Ectodermal cell (in vitro differentiated cells): ENCODE results near the gene OR10V1. TPM values are rescaled to one million over a fixed set of nuclear protein-coding genes. Genes with fewer than 3 reads are reported as not detected.
A peak's percentile ranks its signal among the peaks of the same experiment; 100 is the strongest.

Experiments
- H3K27ac ChIP-seq: 2 replicates; pipeline ENCODE4 v1.7.0; 2013; ENCODE audit warnings: mild to moderate bottlenecking, low read depth, low read length; ENCODE audit not compliant: insufficient read depth, poor library complexity, severe bottlenecking
- H3K27me3 ChIP-seq: 2 replicates; pipeline ENCODE4 v1.7.0; 2013; ENCODE audit warnings: mild to moderate bottlenecking, low read length; ENCODE audit not compliant: insufficient read depth, control insufficient read depth, poor library complexity, severe bottlenecking
- H3K36me3 ChIP-seq: one replicate; pipeline ENCODE4 v1.7.0; 2013; ENCODE audit warnings: low read length; ENCODE audit not compliant: control insufficient read depth, insufficient read depth
- H3K4me1 ChIP-seq: one replicate; pipeline ENCODE4 v1.7.0; 2013; ENCODE audit warnings: low read length; ENCODE audit not compliant: control insufficient read depth, insufficient read depth
- H3K4me3 ChIP-seq: 2 replicates; pipeline ENCODE4 v1.7.0; 2013; ENCODE audit warnings: low read depth, low read length, control low read depth; ENCODE audit not compliant: insufficient read depth
- H3K9me3 ChIP-seq: 2 replicates; pipeline ENCODE4 v1.7.0; 2013; ENCODE audit warnings: mild to moderate bottlenecking, low read length, moderate library complexity; ENCODE audit not compliant: control insufficient read depth
- WGBS, 2 experiments: methylation state at CpG; one replicate each; pipeline ENCODE4 v1.1.7; 2013; ENCODE audit warnings: missing lambda C conversion rate in 2 of 2; 5-methylcytosine and 5-hydroxymethylcytosine counted together
- polyA plus RNA-seq, 4 experiments: library from polyadenylated mRNA; stranded (reverse); fragments of 50-300 nt; gene quantifications; one replicate each; pipeline ENCODE4 v1.2.3, GENCODE V29; 2013

Gene OR10V1, protein sequence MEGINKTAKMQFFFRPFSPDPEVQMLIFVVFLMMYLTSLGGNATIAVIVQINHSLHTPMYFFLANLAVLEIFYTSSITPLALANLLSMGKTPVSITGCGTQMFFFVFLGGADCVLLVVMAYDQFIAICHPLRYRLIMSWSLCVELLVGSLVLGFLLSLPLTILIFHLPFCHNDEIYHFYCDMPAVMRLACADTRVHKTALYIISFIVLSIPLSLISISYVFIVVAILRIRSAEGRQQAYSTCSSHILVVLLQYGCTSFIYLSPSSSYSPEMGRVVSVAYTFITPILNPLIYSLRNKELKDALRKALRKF
- not detected for polyA plus RNA-seq (2013, experiment 1 of 4)
- polyA plus RNA-seq (2013, experiment 2 of 4) = not detected
- not detected for polyA plus RNA-seq (2013, experiment 3 of 4)
- not detected for polyA plus RNA-seq (2013, experiment 4 of 4)

DNA sequence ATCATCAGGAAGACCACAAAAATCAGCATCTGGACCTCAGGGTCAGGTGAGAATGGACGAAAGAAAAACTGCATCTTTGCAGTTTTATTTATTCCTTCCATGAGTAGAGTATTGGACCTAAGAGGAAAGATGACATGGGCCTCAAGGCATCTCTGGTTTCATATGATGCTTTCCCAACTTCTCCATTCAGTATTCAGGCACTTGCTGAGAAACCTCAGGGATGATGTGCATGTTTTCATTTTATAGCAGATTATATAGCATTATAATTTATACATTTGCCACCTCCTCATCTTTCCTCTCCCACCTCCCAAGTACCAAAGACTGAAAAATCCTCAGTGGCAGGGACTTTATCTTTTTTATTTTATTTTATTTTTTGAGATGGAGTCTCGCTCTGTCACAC, at the start of gene OR10V1:
Gene OR10V1, minus strand, starts transcription at position 101 of the 400 bp plus-strand sequence. Its CDS starts 0 bp downstream, at position 101.
- no peaks in the 10 kb centered on the region for H3K4me1 ChIP-seq
- no peaks in the 10 kb centered on the region for H3K36me3 ChIP-seq
- WGBS, 2 experiments = 83 to 89% methylated on average over 2 of the region's 2 CpGs
- H3K9me3 ChIP-seq = no peaks in the 10 kb centered on the region
- no peak within 1 kb of the TSS for H3K27ac ChIP-seq
- no peaks in the 10 kb centered on the region for H3K27me3 ChIP-seq
- no peak within 1 kb of the TSS for H3K4me3 ChIP-seq

DNA sequence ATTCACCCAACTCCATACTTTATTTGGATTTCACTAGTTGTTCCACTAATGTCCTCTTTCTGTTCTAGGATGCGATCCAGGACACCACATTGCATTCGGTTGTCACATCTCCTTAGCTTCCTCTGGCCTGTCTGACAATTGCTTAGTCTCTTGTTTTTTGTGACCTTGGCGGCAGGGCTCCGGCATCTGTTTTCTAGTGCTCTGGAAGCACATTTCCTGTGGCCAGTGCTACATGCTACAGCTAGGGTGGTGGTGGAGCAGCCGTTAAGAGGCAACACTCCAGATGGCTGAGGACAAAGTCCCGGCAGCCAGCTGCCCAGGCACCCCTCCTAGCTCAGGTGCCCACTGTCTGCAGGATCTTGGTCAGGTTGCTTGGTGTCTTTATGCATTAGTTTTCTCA, 48.3 kb upstream of the OR10V1 start:
- no peaks in the 10 kb centered on the region for H3K36me3 ChIP-seq
- H3K4me1 ChIP-seq = peaks cover 14% of the 10 kb centered on the region
- H3K27ac ChIP-seq = no peak overlapping the region
- H3K4me3 ChIP-seq = no peak overlapping the region
- H3K9me3 ChIP-seq = no peaks in the 10 kb centered on the region
- H3K27me3 ChIP-seq = no peaks in the 10 kb centered on the region
- 93 to 98% methylated on average over 6 of the region's 6 CpGs for WGBS, 2 experiments

DNA sequence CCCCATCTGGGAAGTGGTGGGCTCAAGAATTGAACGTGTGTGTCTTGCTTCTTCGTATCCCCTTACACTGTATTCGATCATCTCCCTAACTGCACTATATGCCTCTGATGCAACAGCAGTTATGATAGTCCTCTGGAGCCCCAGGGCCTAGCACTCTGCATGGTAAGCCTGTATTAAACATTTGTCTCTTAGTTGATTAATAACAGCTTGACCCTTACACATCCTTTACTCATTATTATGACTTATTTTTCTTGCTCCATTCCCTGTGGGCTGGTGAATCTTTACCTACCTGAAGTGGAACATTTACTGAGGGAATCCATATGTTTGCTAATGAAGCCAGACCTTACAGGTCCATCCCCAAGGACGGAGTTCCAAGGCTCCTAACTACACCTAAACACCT, 47.1 kb upstream of the OR10V1 start:
- Histone ChIP-seq H3K36me3 (no peaks in the 10 kb centered on the region), H3K4me3 (no peak overlapping the region), H3K9me3 (no peaks in the 10 kb centered on the region), H3K27me3 (no peaks in the 10 kb centered on the region), H3K4me1 (peaks cover 3% of the 10 kb centered on the region), H3K27ac (no peak overlapping the region)
- WGBS, 2 experiments = 95 to 99% methylated on average over 4 of the region's 4 CpGs

DNA sequence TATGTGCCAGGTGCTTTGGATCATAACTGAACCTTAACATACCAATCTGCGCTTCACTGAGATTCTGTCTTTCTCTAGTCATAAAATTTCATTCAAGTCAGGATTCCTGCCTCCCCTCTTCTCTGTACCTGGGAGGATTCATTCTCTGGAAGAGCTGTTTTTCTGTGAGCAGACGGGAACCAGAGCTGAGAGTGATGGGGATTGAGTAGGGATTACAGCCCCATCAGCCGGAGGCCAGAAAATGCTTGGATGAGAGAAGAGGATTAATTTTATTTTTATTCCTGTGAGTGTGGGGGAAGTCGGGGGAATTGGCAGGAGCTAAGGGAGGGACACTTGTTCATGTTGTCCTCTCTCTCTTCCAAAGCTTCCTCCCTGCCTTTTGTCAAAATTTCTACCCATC, 46.3 kb upstream of the OR10V1 start:
- Histone ChIP-seq H3K27me3 (no peaks in the 10 kb centered on the region), H3K27ac (no peak overlapping the region), H3K36me3 (no peaks in the 10 kb centered on the region), H3K4me3 (no peak overlapping the region), H3K4me1 (peaks cover 3% of the 10 kb centered on the region), H3K9me3 (no peaks in the 10 kb centered on the region)
- WGBS, 2 experiments = 86 to 87% methylated on average over 4 of the region's 4 CpGs

DNA sequence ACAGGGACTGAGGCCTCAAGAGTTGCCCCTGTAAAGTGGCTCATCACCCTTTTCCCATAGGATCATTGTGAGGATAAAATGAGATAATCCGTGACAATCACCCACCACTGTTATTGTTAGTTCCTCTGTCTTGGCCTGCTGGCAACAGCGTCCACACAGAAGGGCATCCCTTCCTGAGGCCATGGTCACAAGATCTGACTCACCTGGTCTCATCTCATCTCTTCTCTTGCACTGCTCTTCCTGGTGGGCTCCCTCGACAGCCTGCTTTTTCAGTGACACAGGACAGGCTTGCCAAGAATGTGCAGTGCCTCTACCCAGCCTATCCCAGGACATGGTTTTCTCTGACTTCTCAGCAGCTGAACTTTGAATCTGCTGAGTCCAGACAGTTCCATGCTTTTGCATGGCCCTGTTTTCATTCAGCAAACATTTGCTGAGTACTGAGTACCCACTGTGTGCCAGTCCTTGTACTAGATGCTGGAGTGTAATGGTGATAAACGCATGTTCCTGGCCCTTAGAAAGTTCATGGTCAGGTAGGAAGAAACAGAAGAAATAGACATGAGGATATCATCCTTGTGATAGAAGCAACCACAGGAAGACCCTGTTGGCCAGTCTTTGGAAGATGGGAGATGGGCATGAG, 44.9 kb upstream of the OR10V1 start:
- 87 to 89% methylated on average over 4 of the region's 4 CpGs for WGBS, 2 experiments
- Histone ChIP-seq H3K4me1 (peaks cover 3% of the 10 kb centered on the region), H3K27me3 (peaks cover 5% of the 10 kb centered on the region), H3K27ac (no peak overlapping the region), H3K4me3 (no peak overlapping the region), H3K36me3 (no peaks in the 10 kb centered on the region), H3K9me3 (no peaks in the 10 kb centered on the region)

DNA sequence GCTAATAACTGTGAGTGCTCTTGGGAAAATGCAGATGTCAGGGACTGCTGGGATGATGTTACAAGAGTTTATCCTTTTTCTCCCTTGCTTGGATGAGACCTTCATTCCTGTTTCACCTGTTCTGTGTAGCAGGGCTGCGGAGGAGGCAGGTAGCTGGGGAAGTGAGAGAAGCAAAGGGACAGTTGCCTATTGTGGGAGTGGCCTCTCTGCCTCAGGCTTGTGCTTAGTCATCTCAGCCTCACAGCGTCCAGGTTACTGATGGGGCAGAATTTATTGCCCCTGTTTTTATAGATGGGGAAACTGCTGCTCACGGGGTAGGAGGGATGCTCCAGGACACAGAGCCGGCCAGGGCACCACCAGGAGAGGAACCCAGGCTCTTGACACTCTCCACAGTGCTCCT, 43.2 kb upstream of the OR10V1 start:
- WGBS, 2 experiments = 65 to 67% methylated on average over 4 of the region's 4 CpGs
- Histone ChIP-seq H3K4me3 (no peak overlapping the region), H3K4me1 (peaks cover 3% of the 10 kb centered on the region), H3K9me3 (no peaks in the 10 kb centered on the region), H3K36me3 (no peaks in the 10 kb centered on the region), H3K27ac (no peak overlapping the region), H3K27me3 (peaks cover 5% of the 10 kb centered on the region)

DNA sequence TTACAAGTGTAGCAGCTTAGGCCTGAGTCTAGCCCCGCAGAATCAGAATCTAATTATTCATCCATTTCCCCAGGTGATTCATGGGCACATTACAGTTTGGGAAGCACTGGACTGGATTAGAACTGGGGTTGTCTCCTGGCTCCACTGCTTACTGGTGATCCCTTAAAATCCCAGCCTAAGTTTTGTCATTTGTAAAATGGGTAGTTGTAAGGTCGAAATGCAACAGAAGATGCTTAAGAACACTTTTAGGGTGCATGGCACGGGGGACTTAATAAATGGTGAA, 42.9 kb upstream of the OR10V1 start:
- WGBS, 2 experiments = 72 to 79% methylated on average over 3 of the region's 3 CpGs
- peaks cover 5% of the 10 kb centered on the region for H3K27me3 ChIP-seq
- H3K27ac ChIP-seq = no peak overlapping the region

DNA sequence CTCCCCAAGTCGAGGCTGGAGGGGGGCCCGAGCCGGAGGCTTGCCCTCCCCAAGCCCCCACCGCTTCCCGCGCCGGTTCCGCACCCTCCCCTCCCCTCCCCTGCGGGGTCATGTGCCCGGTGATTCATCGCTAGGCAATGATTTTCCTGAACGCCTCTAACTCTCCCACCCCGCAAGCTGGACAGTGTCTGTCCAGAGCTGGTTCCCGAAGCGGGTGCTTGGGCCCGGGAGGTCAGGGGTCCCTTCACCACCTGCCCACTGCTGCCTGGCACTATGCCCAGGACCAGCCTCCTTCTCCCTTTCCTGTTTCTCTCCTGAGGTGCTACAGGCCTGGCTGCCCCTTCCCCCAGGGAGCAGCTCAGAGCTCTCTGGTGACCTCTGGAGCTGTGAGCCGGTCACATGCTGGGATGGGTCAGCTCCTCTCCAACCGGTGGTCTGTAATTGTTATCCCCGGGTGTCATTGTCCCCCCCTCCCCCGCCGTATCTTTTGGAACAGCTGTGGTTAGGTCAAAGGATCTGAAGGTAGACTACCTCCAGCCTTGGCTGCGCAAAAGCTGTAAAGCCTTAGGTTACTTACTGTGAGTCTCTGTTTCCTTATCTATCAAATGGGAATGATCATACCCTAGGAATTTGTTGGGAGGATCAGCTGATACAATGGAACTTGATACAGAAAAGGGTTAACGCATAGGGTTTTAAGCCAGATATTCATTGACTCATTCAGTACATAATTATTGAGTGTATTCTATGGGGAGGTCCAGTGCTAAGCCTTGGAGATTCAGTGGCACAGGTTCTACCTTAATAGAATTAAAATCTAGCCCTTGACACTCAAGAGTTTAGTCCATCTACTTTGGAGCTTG, 42.3 kb upstream of the OR10V1 start:
- H3K9me3 ChIP-seq = no peaks in the 10 kb centered on the region
- no peaks in the 10 kb centered on the region for H3K36me3 ChIP-seq
- WGBS, 2 experiments = 3 to 4% methylated on average over 23 of the region's 23 CpGs
- peaks cover 5% of the 10 kb centered on the region for H3K27me3 ChIP-seq
- H3K4me3 ChIP-seq = peak overlapping the region; percentile 85
- H3K27ac ChIP-seq = no peak overlapping the region
- H3K4me1 ChIP-seq = peaks cover 3% of the 10 kb centered on the region

More for the DNA sequence above, 42.9 kb upstream of the OR10V1 start:
- H3K4me1 ChIP-seq = peaks cover 3% of the 10 kb centered on the region
- H3K9me3 ChIP-seq = no peaks in the 10 kb centered on the region
- peak overlapping the region; percentile 85 for H3K4me3 ChIP-seq
- H3K36me3 ChIP-seq = no peaks in the 10 kb centered on the region

DNA sequence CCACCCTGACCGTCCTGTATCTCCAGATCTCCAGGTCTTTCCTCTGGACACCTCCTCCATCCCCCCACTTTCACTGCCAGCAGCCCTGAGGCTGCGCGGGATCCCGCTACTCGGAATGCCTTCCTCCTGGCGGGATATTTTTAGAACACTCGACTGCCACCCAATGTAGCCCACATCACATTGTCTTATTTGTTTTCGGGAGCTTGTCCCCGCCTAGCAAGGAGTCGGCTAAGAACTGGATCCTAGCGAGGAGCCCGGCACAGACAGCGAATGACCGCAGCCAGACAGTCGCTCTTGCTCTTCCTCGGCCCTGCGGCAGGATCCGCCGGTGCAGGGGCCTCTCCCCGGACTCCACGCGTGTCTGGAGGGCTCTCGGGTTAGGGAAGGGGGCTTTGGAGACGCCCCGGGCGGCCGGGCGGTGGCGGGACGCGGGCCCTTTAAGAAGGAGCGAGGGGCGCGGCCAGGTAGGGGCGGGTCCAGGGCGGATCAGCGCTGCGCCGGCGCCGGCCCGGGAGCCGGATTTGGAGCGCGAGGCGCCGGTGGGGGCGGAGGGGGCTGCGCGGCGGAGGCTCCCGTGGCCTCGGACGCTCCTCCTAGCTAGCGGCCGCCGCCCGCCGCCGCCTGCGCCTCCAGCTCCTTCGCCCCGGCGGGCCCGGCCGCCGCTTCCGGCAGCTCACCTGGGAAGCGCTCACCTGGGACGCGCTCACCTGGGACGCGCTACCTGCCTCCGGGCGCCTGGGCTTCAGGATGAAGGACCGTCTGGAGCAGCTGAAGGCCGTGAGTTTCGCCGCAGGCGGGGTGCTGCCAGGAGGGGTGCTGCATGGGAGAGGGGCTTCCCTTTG, 41.4 kb upstream of the OR10V1 start, which contains the start of gene STX3:
Gene STX3, plus strand, starts transcription at position 518 of the 842 bp plus-strand sequence. Its CDS starts 230 bp downstream, at position 748.
- H3K9me3 ChIP-seq = no peaks in the 10 kb centered on the region
- no peak within 1 kb of the TSS for H3K27ac ChIP-seq
- no peaks in the 10 kb centered on the region for H3K36me3 ChIP-seq
- peaks cover 5% of the 10 kb centered on the region for H3K27me3 ChIP-seq
- peak within 1 kb of the TSS; percentile 85 for H3K4me3 ChIP-seq
- peaks cover 3% of the 10 kb centered on the region for H3K4me1 ChIP-seq
- WGBS, 2 experiments = 0% methylated on average over 80 of the region's 80 CpGs
